Right lobe of liver (tissue), 6 donors: ENCODE measurements around the gene SOHLH1. TPM values are rescaled to one million over a fixed set of nuclear protein-coding genes. Genes with fewer than 3 reads are reported as not detected.

ENCODE experiments used
- ATAC-seq, 4 donors: fragments of 200-7000 bp; cut with Tn5 transposase; one replicate each; pipeline ENCODE4 v1.9.1; 2020; ENCODE audit warnings: mild to moderate bottlenecking in 4 of 4, moderate library complexity in 4 of 4
- DNase-seq, 3 donors: peaks; one replicate each; pipeline ENCODE4 v3.0.0-alpha.2; 2020
- H3K27ac ChIP-seq, 3 donors: fragments of 200-600 bp; one replicate each; pipeline ENCODE4 v1.8.0; 2022
- H3K27me3 ChIP-seq, 2 donors: fragments of 200-600 bp; one replicate each; pipeline ENCODE4 v1.8.0; 2022
- H3K36me3 ChIP-seq, 4 donors: fragments of 200-600 bp; sonication (generic) in 1 of 4; one replicate each; pipeline versions ENCODE4 v1.5.1 to v1.8.0; 2017 to 2022; ENCODE audit warnings: control low read depth in 1 of 4
- H3K4me1 ChIP-seq, 4 donors: fragments of 200-600 bp; sonication (generic) in 1 of 4; one replicate each; pipeline versions ENCODE4 v1.5.1 to v1.8.0; 2017 to 2022; ENCODE audit warnings: control low read depth in 1 of 4
- H3K4me3 ChIP-seq, 3 donors: fragments of 200-600 bp; one replicate each; pipeline ENCODE4 v1.8.0; 2022
- H3K9me3 ChIP-seq, 4 donors: fragments of 200-600 bp; sonication (generic) in 1 of 4; one replicate each; pipeline versions ENCODE4 v1.5.1 to v1.8.0; 2017 to 2022; ENCODE audit warnings: control low read depth in 1 of 4
- POLR2A ChIP-seq: fragments of 450-650 bp; IDR thresholded peaks from one replicate; pipeline ENCODE4 v1.6.1; 2017; ENCODE audit warnings: antibody characterized with exemption, mild to moderate bottlenecking
- WGBS: methylation state at CpG from one replicate; pipeline ENCODE4 v1.1.6; 2018; ENCODE audit warnings: low coverage, low lambda C conversion rate; ENCODE audit not compliant: insufficient coverage; ENCODE audit errors: missing lambda C conversion rate; 5-methylcytosine and 5-hydroxymethylcytosine counted together
- intact Hi-C, 2 donors: fragments of 100-400 bp; cut with DNase I; formaldehyde crosslinking; loops; one replicate each; pipeline versions ENCODE4 v1.11.2 to v1.14.1; 2022
- total RNA-seq, 6 experiments: library from RNA; depleted of rRNA in 2 of 6; stranded (reverse); fragments of >200 nt in 2 of 6; fragmentation: NEBNext Ultra II Directional in 3 of 6; extraction: Animal tissue kit (Norgen Biotek cat#: 25700) in 3 of 6; gene quantifications; one replicate each; pipeline versions ENCODE4 v1.1.0 to v1.2.4, GENCODE V29; 2016 to 2023
- TF ChIP-seq, protein P1 (sequence below), 4 donors: fragments of 200-600 bp in 3 of 4; fragments of 450-650 bp in 1 of 4; IDR thresholded peaks; one replicate each; pipeline versions ENCODE4 v1.5.1 to v1.8.0; 2016 to 2022; ENCODE audit warnings: antibody characterized with exemption in 4 of 4, mild to moderate bottlenecking in 2 of 4
- donor health status: DM: no; HTN: yes; CAD: no.
- donor health status: DM: no; HTN: no; CAD: no.
- donor health status: DM: no; HTN: no; CAD: no.
- donor health status: DM: no; HTN: yes; CAD: no.
- donor health status: DM: no; HTN: yes; CAD: no.

Gene SOHLH1
- total RNA-seq, 6 experiments from 2014 or later = not detected

DNA sequence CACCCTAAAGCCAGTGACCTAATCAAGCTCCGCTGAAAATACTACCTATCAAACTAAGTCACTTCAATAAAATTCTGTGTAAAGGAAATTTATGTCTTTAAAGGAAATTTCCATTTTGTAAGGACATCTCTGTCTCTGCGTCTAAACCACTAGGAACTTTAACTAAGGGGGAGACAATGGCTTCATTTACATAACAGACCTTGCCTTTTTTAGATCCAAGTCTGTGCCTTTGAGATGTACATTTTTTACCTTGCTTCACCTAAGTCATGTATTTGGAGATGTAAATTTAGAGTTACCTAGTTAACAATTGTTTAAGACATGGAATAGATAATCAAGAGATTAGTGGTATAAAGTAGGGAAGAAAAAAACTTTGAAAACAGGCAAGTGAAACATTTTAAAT lies 49.8 kb downstream of the SOHLH1 start:
- DNase-seq (no peak), ATAC-seq (no peak)
- Histone ChIP-seq H3K27ac (no peak overlapping the region), H3K4me3 (no peak overlapping the region), H3K27me3 (no peaks in the 10 kb centered on the region), H3K9me3 (no peaks in the 10 kb centered on the region), H3K36me3 (no peaks in the 10 kb centered on the region), H3K4me1 (no peaks in the 10 kb centered on the region)
- no peak for TF ChIP-seq POLR2A
- TF ChIP-seq, protein P1, sequence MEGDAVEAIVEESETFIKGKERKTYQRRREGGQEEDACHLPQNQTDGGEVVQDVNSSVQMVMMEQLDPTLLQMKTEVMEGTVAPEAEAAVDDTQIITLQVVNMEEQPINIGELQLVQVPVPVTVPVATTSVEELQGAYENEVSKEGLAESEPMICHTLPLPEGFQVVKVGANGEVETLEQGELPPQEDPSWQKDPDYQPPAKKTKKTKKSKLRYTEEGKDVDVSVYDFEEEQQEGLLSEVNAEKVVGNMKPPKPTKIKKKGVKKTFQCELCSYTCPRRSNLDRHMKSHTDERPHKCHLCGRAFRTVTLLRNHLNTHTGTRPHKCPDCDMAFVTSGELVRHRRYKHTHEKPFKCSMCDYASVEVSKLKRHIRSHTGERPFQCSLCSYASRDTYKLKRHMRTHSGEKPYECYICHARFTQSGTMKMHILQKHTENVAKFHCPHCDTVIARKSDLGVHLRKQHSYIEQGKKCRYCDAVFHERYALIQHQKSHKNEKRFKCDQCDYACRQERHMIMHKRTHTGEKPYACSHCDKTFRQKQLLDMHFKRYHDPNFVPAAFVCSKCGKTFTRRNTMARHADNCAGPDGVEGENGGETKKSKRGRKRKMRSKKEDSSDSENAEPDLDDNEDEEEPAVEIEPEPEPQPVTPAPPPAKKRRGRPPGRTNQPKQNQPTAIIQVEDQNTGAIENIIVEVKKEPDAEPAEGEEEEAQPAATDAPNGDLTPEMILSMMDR (IDR thresholded peaks at IDR 0.05) = no peak
- 67% methylated on average over 2 of the region's 2 CpGs for WGBS
- intact Hi-C loops = no loop called here

DNA sequence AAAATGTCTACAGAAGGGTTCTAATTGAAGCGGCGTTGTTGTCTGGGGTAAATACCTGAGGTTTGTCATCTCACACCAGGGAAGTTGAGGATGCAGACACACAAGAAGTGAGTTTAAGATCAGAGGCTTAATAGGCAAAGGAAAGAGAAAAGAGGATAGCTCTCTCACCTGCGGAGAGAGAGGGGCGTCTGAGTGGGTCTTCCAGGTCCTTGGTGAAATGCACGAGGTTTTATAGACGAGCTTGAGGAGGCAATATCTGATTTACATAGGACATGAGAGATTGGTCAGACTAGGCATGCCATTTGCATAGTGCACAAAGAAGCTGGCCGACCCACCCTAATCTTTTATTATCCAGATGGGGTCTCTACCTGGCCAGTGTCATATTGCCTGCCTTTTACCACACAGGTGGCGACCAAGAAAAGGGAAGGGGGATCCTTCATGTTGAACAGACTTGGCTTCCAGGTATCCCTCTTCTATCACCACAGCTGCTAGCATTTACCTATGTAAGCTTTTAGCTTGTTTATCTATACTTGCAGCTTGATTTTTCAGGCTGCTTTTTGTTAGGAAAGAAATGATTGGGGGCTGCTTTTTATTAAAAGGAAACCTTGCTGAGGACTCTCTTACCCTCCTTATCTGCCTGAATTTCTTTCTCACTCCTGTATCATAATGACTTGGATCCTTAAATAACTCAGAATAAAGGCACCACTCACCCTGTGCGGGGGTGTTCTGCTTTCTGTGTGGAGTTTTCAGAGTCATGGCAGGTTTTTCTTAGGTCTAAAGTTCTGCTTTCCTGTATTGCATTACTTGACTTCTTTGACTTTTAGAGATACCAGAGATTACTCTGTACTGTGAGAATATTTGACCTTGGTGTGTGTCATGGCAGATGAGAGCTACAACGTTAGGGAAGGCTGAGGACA lies 50.5 kb downstream of the SOHLH1 start:
- Histone ChIP-seq H3K36me3 (no peaks in the 10 kb centered on the region), H3K27me3 (no peaks in the 10 kb centered on the region), H3K9me3 (no peaks in the 10 kb centered on the region), H3K4me1 (no peaks in the 10 kb centered on the region), H3K27ac (no peak overlapping the region), H3K4me3 (no peak overlapping the region)
- no peak for TF ChIP-seq POLR2A
- TF ChIP-seq, protein P1 (IDR thresholded peaks at IDR 0.05) = no peak
- DNase-seq (no peak), ATAC-seq (no peak)
- intact Hi-C loops = no loop called here
- 63% methylated on average over 9 of the region's 10 CpGs for WGBS

DNA sequence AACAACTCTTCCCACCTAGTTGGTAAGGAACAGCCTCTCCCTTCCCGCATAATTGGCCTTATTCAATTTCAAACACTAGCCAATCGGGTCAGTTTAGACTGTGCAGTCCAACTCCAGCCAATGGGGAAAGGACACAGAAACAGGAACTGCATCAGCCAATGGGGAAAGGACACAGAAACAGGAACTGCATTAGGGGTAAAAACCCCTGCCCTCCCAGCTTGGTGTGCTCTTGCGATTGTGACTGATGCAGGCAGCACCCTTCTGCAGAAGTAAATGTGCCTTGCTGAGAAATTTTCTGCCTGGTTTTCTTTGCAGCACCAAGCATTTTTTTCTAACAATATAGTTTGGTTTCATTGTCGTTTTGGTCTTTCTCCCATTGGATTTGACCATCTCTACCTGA lies 51.4 kb downstream of the SOHLH1 start:
- no peaks in the 10 kb centered on the region for H3K9me3 ChIP-seq
- no peak for DNase-seq
- H3K27me3 ChIP-seq = no peaks in the 10 kb centered on the region
- no peaks in the 10 kb centered on the region for H3K4me1 ChIP-seq
- no peaks in the 10 kb centered on the region for H3K36me3 ChIP-seq
- H3K4me3 ChIP-seq = no peak overlapping the region
- WGBS = 67% methylated on average over 4 of the region's 4 CpGs
- H3K27ac ChIP-seq = no peak overlapping the region
- no peak for TF ChIP-seq POLR2A
- TF ChIP-seq, protein P1 (IDR thresholded peaks at IDR 0.05) = no peak
- intact Hi-C loops = no loop called here
- ATAC-seq = no peak

DNA sequence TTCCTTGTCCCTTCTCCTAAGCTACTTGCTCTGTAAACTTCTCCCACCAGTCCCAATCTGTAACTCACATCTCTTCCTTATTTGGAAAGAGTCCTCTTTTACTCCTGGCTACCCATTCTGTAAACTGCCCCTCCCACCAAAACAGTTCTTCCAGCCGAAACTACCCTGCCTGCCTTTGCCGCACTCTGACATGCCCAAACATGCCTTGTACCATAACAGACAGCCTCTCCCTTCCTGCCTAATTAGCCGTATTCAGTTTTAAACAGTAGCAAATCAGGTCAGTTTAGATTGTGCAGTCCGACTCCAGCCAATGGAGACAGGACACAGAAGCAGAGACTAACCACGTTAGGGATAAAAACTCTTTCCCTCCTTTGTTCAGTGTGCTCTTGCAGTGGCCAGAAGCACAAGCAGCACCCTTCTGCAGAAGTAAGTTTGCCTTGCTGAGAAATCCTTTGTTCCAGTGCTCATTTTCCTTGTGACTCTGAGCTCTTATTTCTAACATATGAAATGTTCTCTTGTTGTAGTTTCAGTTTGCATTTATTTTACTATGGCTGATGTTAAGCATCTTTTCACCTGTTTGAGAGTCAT lies 54.6 kb downstream of the SOHLH1 start:
- H3K9me3 ChIP-seq = no peaks in the 10 kb centered on the region
- WGBS = 53% methylated on average over 5 of the region's 5 CpGs

More for the DNA sequence above, 54.6 kb downstream of the SOHLH1 start:
- intact Hi-C loops = no loop called here
- no peak overlapping the region for H3K4me3 ChIP-seq
- H3K36me3 ChIP-seq = no peaks in the 10 kb centered on the region
- TF ChIP-seq POLR2A = no peak
- TF ChIP-seq, protein P1 (IDR thresholded peaks at IDR 0.05) = no peak
- H3K27me3 ChIP-seq = no peaks in the 10 kb centered on the region
- ATAC-seq = no peak
- no peak overlapping the region for H3K27ac ChIP-seq
- DNase-seq = no peak
- no peaks in the 10 kb centered on the region for H3K4me1 ChIP-seq

Other genes with a start within 250 kb of the SOHLH1 start
- 1 to 10 TPM; 5.1 to 9.0 (median 7.7) TPM for gene PPP1R26, start 219.7 kb downstream of the SOHLH1 start, total RNA-seq
- gene MRPS2, start 198.8 kb downstream of the SOHLH1 start, total RNA-seq = 10 to 100 TPM; 24.7 to 56.8 (median 30.5) TPM
- not detected for gene LCN1, start 178.0 kb downstream of the SOHLH1 start, total RNA-seq
- not detected for gene OBP2A, start 153.4 kb downstream of the SOHLH1 start, total RNA-seq
- gene PAEP, start 137.7 kb downstream of the SOHLH1 start, total RNA-seq = not detected
- not detected for gene GLT6D1, start 59.9 kb downstream of the SOHLH1 start, total RNA-seq
- gene LCN9, start 36.2 kb downstream of the SOHLH1 start, total RNA-seq = not detected
- not detected for gene KCNT1, start 2.7 kb upstream of the SOHLH1 start, total RNA-seq
- 10 to 100 TPM in 3 of 6 experiments, 1 to 10 TPM in 3; 5.2 to 16.1 (median 10.4) TPM for gene CAMSAP1, start 208.1 kb upstream of the SOHLH1 start, total RNA-seq